Measurements from ENCODE around the gene TACC2.

Gene TACC2

GRCh38 chr10:122158362-122158761 is 169.4 kb downstream of the TACC2 start:
- Histone ChIP-seq H2AFZ (ENCODE audit: low read depth, low read length) (no peak overlapping the region), H3K4me1 (ENCODE audit: insufficient read depth, low read length) (no peaks in the 10 kb centered on the region), H4K20me1 (ENCODE audit: insufficient read depth, low read length) (no peaks in the 10 kb centered on the region), H3K79me2 (ENCODE audit: insufficient read depth, low read length) (no peaks in the 10 kb centered on the region), H3K4me2 (ENCODE audit: insufficient read depth, low read length) (no peak overlapping the region), H3K27ac (ENCODE audit: low read length) (no peak overlapping the region), H3K4me3 (ENCODE audit: low read depth in 1 of 2, low read length in 2 of 2) (no peak overlapping the region), H3K27me3 (ENCODE audit: insufficient read depth, low read length, poor library complexity) (peaks cover 23% of the 10 kb centered on the region), H3K9me3 (ENCODE audit: insufficient read depth, low read length, severe bottlenecking) (no peaks in the 10 kb centered on the region), H3K36me3 (ENCODE audit: insufficient read depth, low read length) (no peaks in the 10 kb centered on the region), H3K9ac (ENCODE audit: low read depth, low read length) (no peak overlapping the region)
- TF ChIP-seq CTCF (IDR thresholded peaks at IDR 0.05; ENCODE audit: borderline replicate concordance, extremely low read depth, low read length, poor library complexity, severe bottlenecking) (no peak), EZH2 (IDR thresholded peaks at IDR 0.05; ENCODE audit: borderline replicate concordance, low read depth, low read length, severe bottlenecking) (no peak)
- ATAC-seq (ENCODE audit: insufficient read depth, low read depth) (no peak), DNase-seq (no peak)

- Histone ChIP-seq H4K20me1 (ENCODE audit: insufficient read depth, low read length) (no peaks in the 10 kb centered on the region), H3K36me3 (ENCODE audit: insufficient read depth, low read length) (no peaks in the 10 kb centered on the region), H3K79me2 (ENCODE audit: insufficient read depth, low read length) (no peaks in the 10 kb centered on the region), H3K4me3 (ENCODE audit: low read depth in 1 of 2, low read length in 2 of 2) (no peak overlapping the region), H3K27ac (ENCODE audit: low read length) (no peak overlapping the region), H2AFZ (ENCODE audit: low read depth, low read length) (no peak overlapping the region), H3K4me2 (ENCODE audit: insufficient read depth, low read length) (no peak overlapping the region), H3K27me3 (ENCODE audit: insufficient read depth, low read length, poor library complexity) (peaks cover 23% of the 10 kb centered on the region), H3K9ac (ENCODE audit: low read depth, low read length) (no peak overlapping the region), H3K9me3 (ENCODE audit: insufficient read depth, low read length, severe bottlenecking) (no peaks in the 10 kb centered on the region), H3K4me1 (ENCODE audit: insufficient read depth, low read length) (no peaks in the 10 kb centered on the region)
- DNase-seq (no peak), ATAC-seq (ENCODE audit: insufficient read depth, low read depth) (no peak)
- TF ChIP-seq CTCF (IDR thresholded peaks at IDR 0.05; ENCODE audit: borderline replicate concordance, extremely low read depth, low read length, poor library complexity, severe bottlenecking) (no peak), EZH2 (IDR thresholded peaks at IDR 0.05; ENCODE audit: borderline replicate concordance, low read depth, low read length, severe bottlenecking) (no peak)
Observed at GRCh38 chr10:122159141-122159970, 170.4 kb downstream of the TACC2 start.

GRCh38 chr10:122161795-122162194 is 172.8 kb downstream of the TACC2 start:
- Histone ChIP-seq H3K27me3 (ENCODE audit: insufficient read depth, low read length, poor library complexity) (peaks cover 34% of the 10 kb centered on the region), H3K9ac (ENCODE audit: low read depth, low read length) (no peak overlapping the region), H3K79me2 (ENCODE audit: insufficient read depth, low read length) (no peaks in the 10 kb centered on the region), H3K4me3 (ENCODE audit: low read depth in 1 of 2, low read length in 2 of 2) (no peak overlapping the region), H3K27ac (ENCODE audit: low read length) (no peak overlapping the region), H4K20me1 (ENCODE audit: insufficient read depth, low read length) (no peaks in the 10 kb centered on the region), H3K36me3 (ENCODE audit: insufficient read depth, low read length) (no peaks in the 10 kb centered on the region), H3K9me3 (ENCODE audit: insufficient read depth, low read length, severe bottlenecking) (no peaks in the 10 kb centered on the region), H3K4me2 (ENCODE audit: insufficient read depth, low read length) (no peak overlapping the region), H2AFZ (ENCODE audit: low read depth, low read length) (no peak overlapping the region), H3K4me1 (ENCODE audit: insufficient read depth, low read length) (no peaks in the 10 kb centered on the region)
- TF ChIP-seq CTCF (IDR thresholded peaks at IDR 0.05; ENCODE audit: borderline replicate concordance, extremely low read depth, low read length, poor library complexity, severe bottlenecking) (no peak), EZH2 (IDR thresholded peaks at IDR 0.05; ENCODE audit: borderline replicate concordance, low read depth, low read length, severe bottlenecking) (no peak)
- no peak for DNase-seq
- ATAC-seq (ENCODE audit: insufficient read depth, low read depth) = no peak

All from DND-41 (cell line).